ENCODE measurements around the gene NFKBIA.
A peak's percentile ranks its signal among the peaks of the same experiment; 100 is the strongest.

NFKBIA gene

DNA sequence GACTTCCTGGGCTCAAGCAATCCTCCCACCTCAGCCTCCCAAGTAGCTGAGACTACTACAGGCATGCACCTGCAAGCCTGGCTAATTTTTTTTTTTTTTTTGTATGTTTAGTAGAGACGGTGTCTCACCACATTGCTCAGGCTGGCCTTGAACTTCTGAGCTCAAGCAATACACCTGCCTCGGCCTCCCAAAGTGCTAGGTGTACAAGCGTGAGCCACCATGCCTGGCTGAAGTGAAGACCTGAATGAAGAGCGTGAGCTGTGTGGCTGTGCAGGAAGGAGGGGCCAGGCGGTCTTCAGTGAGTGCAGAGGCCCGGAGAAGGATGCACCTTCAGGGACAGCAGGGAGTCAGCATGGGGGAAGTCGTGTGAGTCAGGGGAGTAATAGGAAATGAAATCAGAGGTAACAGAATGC lies 14.9 kb upstream of the NFKBIA start:
- H3K79me2 ChIP-seq (ENCODE audit: insufficient read depth, low read length): no peaks in the 10 kb centered on the region
- ATAC-seq (ENCODE audit: insufficient read depth, low read depth) (no peak), DNase-seq (no peak)
- H3K9ac ChIP-seq (ENCODE audit: low read depth, low read length): no peak overlapping the region
- H3K27me3 ChIP-seq (ENCODE audit: insufficient read depth, low read length, poor library complexity): no peaks in the 10 kb centered on the region
- no peaks in the 10 kb centered on the region for H3K9me3 ChIP-seq (ENCODE audit: insufficient read depth, low read length, severe bottlenecking)
- no peak overlapping the region for H3K27ac ChIP-seq (ENCODE audit: low read length)
- no peaks in the 10 kb centered on the region for H3K36me3 ChIP-seq (ENCODE audit: insufficient read depth, low read length)
- no peaks in the 10 kb centered on the region for H4K20me1 ChIP-seq (ENCODE audit: insufficient read depth, low read length)
- peaks cover 21% of the 10 kb centered on the region for H3K4me1 ChIP-seq (ENCODE audit: insufficient read depth, low read length)
- TF ChIP-seq EZH2 (IDR thresholded peaks at IDR 0.05; ENCODE audit: borderline replicate concordance, low read depth, low read length, severe bottlenecking) (no peak), CTCF (IDR thresholded peaks at IDR 0.05; ENCODE audit: borderline replicate concordance, extremely low read depth, low read length, poor library complexity, severe bottlenecking) (no peak)
- H3K4me2 ChIP-seq (ENCODE audit: insufficient read depth, low read length): no peak overlapping the region
- no peak overlapping the region for H3K4me3 ChIP-seq (ENCODE audit: low read depth in 1 of 2, low read length in 2 of 2)
- H2AFZ ChIP-seq (ENCODE audit: low read depth, low read length): no peak overlapping the region

GRCh38 chr14:35418093-35418492 lies 13.5 kb upstream of the NFKBIA start:
- Histone ChIP-seq H2AFZ (ENCODE audit: low read depth, low read length) (no peak overlapping the region), H3K36me3 (ENCODE audit: insufficient read depth, low read length) (no peaks in the 10 kb centered on the region), H3K9me3 (ENCODE audit: insufficient read depth, low read length, severe bottlenecking) (no peaks in the 10 kb centered on the region), H3K4me3 (ENCODE audit: low read depth in 1 of 2, low read length in 2 of 2) (no peak overlapping the region), H3K4me2 (ENCODE audit: insufficient read depth, low read length) (no peak overlapping the region), H3K27ac (ENCODE audit: low read length) (no peak overlapping the region), H3K4me1 (ENCODE audit: insufficient read depth, low read length) (peaks cover 26% of the 10 kb centered on the region), H3K79me2 (ENCODE audit: insufficient read depth, low read length) (no peaks in the 10 kb centered on the region), H4K20me1 (ENCODE audit: insufficient read depth, low read length) (no peaks in the 10 kb centered on the region), H3K9ac (ENCODE audit: low read depth, low read length) (no peak overlapping the region), H3K27me3 (ENCODE audit: insufficient read depth, low read length, poor library complexity) (no peaks in the 10 kb centered on the region)
- TF ChIP-seq CTCF (IDR thresholded peaks at IDR 0.05; ENCODE audit: borderline replicate concordance, extremely low read depth, low read length, poor library complexity, severe bottlenecking): no peak
- no peak for TF ChIP-seq EZH2 (IDR thresholded peaks at IDR 0.05; ENCODE audit: borderline replicate concordance, low read depth, low read length, severe bottlenecking)
- DNase-seq (no peak), ATAC-seq (ENCODE audit: insufficient read depth, low read depth) (no peak)

GRCh38 chr14:35416108-35416750 lies 11.7 kb upstream of the NFKBIA start:
- DNase-seq: peak; percentile 49
- Histone ChIP-seq H3K4me2 (ENCODE audit: insufficient read depth, low read length) (no peak overlapping the region), H3K4me3 (ENCODE audit: low read depth in 1 of 2, low read length in 2 of 2) (no peak overlapping the region), H3K36me3 (ENCODE audit: insufficient read depth, low read length) (no peaks in the 10 kb centered on the region), H2AFZ (ENCODE audit: low read depth, low read length) (no peak overlapping the region), H3K27me3 (ENCODE audit: insufficient read depth, low read length, poor library complexity) (no peaks in the 10 kb centered on the region), H3K9me3 (ENCODE audit: insufficient read depth, low read length, severe bottlenecking) (no peaks in the 10 kb centered on the region), H4K20me1 (ENCODE audit: insufficient read depth, low read length) (no peaks in the 10 kb centered on the region), H3K9ac (ENCODE audit: low read depth, low read length) (no peak overlapping the region), H3K79me2 (ENCODE audit: insufficient read depth, low read length) (no peaks in the 10 kb centered on the region), H3K4me1 (ENCODE audit: insufficient read depth, low read length) (peaks cover 19% of the 10 kb centered on the region), H3K27ac (ENCODE audit: low read length) (no peak overlapping the region)
- TF ChIP-seq EZH2 (IDR thresholded peaks at IDR 0.05; ENCODE audit: borderline replicate concordance, low read depth, low read length, severe bottlenecking): no peak
- TF ChIP-seq CTCF (IDR thresholded peaks at IDR 0.05; ENCODE audit: borderline replicate concordance, extremely low read depth, low read length, poor library complexity, severe bottlenecking): no peak
- ATAC-seq (ENCODE audit: insufficient read depth, low read depth): peak; percentile 47

Measured in DND-41 (cell line).